Fibroblast of mammary gland (primary cell): Measurements from ENCODE around the gene MRPL10.

Experiments used
- DNase-seq: peaks from one replicate; pipeline ENCODE4 v3.0.0-alpha.2; 2010; ENCODE audit warnings: low read depth
- H3K4me3 ChIP-seq: 2 replicates; pipeline ENCODE4 v1.5.1; 2011; ENCODE audit warnings: low read depth, mild to moderate bottlenecking, low read length, moderate library complexity; ENCODE audit not compliant: control insufficient read depth
- TF ChIP-seq, protein P1 (sequence below): conservative IDR thresholded peaks from 2 replicates; pipeline ENCODE4 v1.5.1; 2011; ENCODE audit warnings: low read depth, low read length, inconsistent platforms; ENCODE audit not compliant: control insufficient read depth, insufficient read depth

Gene MRPL10

DNA sequence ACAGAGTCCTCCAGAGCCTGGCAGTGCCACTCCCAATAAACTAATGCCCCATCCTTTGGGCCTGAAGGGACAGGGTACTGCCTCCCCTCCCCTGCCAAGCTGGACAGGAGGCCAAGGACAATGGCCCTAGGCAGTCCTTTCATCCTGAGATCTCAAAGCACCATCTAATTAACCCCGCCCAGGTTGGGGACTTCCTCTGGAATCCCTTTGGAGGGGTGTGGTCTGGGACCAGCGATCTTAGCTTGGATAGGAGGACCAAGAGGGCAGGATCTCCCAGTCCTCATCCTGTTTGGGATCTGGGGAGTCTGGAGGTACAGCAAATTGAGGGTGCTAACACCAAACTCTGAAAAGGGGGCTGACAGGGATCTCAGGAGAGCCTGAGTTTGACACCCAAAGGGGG lies 37.8 kb upstream of the MRPL10 start:
- TF ChIP-seq, protein P1, sequence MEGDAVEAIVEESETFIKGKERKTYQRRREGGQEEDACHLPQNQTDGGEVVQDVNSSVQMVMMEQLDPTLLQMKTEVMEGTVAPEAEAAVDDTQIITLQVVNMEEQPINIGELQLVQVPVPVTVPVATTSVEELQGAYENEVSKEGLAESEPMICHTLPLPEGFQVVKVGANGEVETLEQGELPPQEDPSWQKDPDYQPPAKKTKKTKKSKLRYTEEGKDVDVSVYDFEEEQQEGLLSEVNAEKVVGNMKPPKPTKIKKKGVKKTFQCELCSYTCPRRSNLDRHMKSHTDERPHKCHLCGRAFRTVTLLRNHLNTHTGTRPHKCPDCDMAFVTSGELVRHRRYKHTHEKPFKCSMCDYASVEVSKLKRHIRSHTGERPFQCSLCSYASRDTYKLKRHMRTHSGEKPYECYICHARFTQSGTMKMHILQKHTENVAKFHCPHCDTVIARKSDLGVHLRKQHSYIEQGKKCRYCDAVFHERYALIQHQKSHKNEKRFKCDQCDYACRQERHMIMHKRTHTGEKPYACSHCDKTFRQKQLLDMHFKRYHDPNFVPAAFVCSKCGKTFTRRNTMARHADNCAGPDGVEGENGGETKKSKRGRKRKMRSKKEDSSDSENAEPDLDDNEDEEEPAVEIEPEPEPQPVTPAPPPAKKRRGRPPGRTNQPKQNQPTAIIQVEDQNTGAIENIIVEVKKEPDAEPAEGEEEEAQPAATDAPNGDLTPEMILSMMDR, result no peak
- H3K4me3 ChIP-seq, result no peak overlapping the region
- DNase-seq, result no peak

- no peak overlapping the region for H3K4me3 ChIP-seq
- DNase-seq, result no peak
- TF ChIP-seq, protein P1, result no peak
Measured at GRCh38 chr17:47867813-47868533, 36.6 kb upstream of the MRPL10 start.

- H3K4me3 ChIP-seq, result no peak overlapping the region
- DNase-seq, result peak; percentile 45
- TF ChIP-seq, protein P1, result no peak
Measured at GRCh38 chr17:47866941-47867340, 35.6 kb upstream of the MRPL10 start.

GRCh38 chr17:47864791-47865216 lies 33.5 kb upstream of the MRPL10 start:
- no peak for DNase-seq
- no peak overlapping the region for H3K4me3 ChIP-seq
- TF ChIP-seq, protein P1, result no peak

DNA sequence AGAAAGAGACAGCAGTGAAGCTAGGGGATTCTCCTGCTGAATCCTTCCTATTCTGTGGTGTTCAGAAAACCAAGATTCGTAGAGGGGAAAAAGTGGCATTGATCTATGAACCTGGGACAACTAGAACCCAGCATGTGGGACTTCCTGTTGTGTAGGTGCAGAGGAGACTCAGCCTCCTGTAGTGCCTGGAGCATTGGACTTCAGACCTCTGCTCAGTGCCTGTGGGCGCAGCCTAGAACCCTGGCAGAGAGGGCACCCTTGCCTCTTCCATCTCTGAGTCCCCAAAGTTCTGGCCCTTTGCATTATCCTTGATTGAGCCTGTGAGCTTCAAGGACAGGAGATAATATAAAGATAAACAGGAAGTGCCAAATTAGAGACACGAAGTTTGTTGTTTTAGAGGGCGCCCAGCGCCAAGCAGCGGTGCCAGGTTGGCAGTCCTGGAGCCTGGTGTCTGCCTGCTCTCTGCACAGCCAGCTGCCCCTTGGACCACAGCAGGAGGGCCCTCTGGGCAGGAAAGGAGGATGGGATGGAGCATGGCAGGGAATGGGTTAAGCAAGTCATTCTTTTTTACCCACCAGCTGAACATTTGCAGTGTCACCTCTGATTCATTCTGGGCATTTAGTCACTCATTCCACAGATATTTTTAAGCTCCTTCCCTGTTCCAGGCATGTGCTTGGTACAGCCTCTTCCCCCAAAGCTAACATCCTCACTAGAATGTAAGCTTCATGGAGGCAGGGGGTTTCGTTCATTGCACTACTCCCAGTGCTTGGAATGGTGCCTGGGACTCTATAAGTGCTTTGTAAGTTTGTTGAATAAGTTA lies 31.5 kb upstream of the MRPL10 start:
- H3K4me3 ChIP-seq, result no peak overlapping the region
- TF ChIP-seq, protein P1, result no peak
- peak; percentile 85 for DNase-seq

DNA sequence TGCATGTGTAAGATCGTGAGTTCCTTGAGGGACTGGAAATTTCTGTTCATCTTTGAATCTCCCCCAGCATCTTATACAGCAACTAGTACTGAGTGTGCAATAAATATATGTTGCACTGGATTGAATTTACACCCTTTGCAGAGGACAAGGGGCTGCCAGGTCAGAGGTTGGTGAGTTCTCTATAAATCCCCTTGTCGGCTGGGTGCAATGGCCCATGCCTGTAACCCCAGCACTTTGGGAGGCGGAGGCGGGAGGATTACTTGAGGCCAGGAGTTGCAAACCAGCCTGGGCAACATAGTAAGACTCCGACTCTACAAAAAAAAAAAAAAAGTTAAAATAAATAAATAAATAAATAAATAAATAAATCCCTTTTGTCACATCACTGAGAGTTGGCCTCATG lies 29.0 kb upstream of the MRPL10 start:
- DNase-seq, result no peak
- TF ChIP-seq, protein P1, result no peak
- no peak overlapping the region for H3K4me3 ChIP-seq
